Activated T-cell treated with anti-CD3 and anti-CD28 coated beads for 4 hours (primary cell): Measurements from ENCODE around the gene ELOF1.
"Not testable (repeated sequence)": the region's sequence is repeated elsewhere in the genome, so short reads cannot be mapped to it uniquely, and the experiment has no call there.

ENCODE experiments used
- DNase-seq: peaks from one replicate; pipeline ENCODE4 v3.0.0-alpha.2; 2020

ELOF1 gene

DNA sequence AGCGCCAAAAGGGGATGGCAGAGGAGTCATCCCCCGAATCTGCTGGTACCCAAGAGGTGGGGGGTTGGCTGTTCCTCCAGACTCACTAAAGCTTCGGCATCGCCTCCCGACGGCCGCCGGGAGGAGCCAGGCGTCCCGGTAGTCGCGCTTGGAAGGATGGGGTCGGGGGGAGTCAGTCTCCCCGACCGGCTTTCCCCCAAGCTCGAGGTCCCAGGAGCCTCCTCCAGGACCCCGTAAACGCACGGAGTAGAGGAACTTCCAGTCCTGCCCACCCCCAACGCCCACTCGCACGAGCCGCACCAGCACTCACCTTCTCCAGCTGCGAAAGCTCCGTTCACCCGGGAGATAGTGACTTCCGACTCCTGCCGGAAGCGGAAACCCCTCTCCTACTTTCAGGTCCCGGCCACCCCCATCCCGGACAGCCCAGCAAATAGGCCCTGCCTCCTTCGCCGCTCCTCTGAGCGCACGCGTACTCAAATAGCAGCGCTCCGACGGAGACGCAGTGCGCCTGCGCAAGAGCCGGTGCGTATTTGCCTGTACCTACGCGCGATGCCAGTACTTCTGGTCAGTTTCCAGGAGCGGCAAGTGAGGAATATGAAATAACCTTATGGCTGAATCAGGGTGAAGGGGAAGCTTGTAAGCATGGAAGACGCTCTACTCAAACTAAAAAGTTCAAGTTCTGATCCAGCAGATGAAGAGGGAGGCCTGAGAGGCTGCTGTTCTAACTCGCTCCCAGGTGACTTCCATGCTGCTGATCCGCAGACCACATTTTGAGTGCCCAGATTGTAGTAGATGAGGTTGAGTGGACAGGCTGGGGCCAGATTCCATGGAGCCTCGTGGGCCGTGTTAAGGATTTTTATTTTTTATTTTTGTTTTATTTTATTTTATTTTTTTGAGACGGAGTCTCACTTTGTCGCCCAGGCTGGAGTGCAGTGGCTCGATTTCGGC lies at the start of gene ELOF1:
Gene ELOF1, minus strand, starts transcription at position 350 of the 948 bp plus-strand sequence. CDS start 4,883 bp downstream, outside the sequence.
- peak; percentile 92 for DNase-seq

DNA sequence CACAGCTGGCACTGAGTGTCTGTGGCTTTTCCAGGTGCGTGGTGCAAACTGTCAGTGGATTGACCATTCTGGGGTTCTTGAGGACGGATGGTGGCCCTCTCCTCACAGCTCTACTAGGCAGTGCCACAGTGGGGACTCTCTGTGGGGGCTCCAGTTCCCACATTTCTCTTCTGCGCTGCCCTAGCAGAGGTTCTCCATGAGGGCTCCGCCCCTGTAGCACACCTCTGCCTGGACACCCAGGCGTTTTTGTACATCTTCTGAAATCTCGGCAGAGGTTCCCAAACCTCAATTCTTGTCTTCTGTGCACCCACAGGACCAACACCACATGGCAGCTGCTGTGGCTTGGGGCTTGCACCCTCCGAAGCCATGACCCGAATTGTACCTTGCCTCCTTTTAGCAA lies 47.5 kb upstream of the ELOF1 start:
- DNase-seq: no peak

DNA sequence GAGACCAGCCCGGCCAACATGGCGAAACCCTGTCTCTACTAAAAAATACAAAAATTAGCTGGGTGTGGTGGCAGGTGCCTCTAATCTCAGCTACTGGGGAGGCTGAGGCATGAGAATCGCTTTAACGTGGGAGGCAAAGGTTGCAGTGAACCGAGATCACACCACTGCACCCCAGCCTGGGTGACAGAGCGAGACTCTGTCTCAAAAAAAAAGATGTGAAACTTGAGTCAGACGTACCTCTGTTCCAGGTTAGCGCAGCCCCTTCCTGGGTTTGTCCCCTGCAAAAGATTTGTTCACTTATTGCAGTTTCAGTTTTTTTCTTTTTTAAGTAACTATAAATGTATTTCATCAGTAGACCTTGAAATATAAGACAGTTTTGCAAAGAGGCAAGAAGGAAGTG lies 40.7 kb upstream of the ELOF1 start:
- DNase-seq: not testable (repeated sequence)

DNA sequence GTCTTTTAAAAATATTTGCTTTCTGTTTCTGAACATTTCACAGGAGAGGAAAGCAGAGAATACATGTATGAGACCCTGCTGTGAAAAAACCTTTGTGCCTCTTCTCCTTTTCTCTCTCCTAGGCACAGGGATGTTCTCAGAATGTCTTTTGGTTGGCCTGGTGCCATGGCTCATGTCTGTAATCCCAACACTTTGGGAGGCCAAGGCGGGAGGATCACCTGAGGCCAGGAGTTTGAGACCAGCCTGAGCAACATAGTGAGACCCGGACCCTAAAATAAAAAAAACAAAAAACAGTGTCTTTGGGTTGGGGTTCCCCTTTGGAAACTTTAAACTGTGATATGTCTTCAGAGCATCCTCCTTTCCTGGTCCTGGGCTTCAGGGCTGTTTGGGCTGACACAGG lies 39.7 kb upstream of the ELOF1 start:
- DNase-seq: no peak

DNA sequence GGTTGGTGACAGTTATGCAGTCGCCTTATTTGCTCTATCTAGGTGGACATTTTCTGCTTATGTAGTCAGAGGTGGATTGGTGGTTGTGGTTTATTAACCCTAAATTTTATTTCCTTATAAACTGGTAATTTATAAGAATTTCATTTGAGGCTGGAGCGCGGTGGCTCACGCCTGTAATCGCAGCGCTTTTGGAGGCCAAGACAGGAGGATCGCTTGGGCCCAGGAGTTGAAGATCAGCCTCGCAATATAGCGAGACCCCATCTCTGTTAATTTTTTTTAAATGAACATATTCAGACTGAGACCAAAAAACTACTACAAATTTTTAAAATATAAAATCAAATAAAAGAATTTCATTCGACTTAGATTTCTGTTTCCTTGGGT lies 39.1 kb upstream of the ELOF1 start:
- DNase-seq: no peak

DNA sequence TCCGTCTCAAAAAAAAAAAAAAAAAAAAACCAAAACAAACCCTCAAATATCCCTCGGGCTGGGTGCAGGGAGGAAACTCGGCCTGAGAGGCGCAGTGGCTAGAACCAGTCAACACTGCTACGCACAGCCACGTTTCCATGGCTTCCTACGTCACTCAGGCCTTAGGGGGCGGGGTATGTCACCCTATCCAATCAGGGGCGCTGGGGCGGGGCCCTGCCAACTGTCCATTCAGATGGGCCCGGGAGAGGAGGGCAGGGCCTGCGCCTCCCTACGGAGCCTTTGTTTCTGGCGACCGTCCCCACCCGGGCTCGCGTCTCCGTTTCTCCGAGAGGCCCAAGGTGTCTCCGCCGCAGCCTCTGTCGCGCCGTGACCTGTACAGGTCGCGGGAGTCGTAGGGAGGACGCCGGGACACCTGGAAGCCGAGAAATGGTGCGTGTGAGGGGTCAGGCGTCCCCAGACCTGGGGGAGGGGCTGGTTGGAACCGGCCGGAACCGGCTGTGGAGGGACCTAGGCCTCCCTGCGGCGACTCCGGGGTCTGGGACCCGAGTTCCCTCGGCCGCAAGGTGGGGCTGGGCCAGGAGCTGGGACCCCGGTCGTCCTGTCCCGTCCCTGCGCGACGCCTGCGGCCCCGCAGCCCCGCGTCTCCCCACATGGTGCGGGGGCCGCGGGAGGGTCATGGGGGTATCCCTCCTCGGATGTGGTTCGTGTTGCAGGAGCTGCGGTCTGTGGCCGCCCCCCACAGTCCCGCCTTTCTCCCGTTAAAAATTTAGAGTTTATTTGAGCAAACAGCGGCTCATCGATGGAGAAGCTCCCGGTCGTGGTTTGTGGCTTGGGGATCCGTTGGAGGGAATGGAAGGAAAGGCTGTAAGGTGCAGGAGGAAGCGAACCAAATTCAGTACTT lies 38.4 kb upstream of the ELOF1 start, which contains the start of gene ZNF627:
Gene ZNF627, plus strand, starts transcription at position 282 of the 901 bp plus-strand sequence. Its CDS starts 145 bp downstream, at position 427.
- peak; percentile 96 for DNase-seq

DNA sequence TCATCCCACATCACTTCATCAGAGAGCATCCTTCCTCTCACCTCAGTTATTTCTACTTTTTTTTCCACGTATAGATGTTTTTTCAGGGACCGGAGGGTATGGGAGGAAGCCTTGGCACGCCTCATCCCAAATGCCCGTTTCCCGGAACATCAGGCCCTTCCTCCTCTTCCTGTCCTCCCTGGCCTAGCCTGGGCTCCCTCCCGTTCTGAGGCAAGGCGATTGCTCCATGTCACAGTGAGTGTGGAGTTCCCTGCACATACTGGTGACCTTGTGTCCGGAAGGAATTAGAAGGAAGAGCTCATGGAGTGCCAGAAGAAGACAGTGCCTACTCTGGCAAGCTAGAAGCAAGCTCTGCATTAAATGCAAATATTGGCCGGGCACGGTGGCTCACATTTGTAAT lies 37.1 kb upstream of the ELOF1 start:
- no peak for DNase-seq

DNA sequence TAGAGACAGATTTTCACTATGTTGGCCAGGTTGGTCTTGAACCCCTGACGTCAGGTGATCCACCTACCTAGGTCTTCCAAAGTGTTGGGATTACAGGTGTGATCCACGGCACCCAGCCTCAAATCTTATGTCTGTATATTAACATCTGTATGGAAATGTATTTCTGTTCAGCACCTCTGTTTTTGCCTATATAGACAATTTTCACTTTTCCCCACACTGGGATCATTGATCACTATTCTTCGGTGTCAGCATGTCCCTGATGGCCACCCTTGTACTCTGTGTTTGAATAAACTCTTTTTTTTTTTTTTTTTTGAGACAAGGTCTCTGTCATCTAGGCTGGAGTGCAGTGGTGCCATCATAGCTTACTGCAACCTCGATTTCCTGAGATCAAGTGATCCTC lies 35.1 kb upstream of the ELOF1 start:
- no peak for DNase-seq

DNA sequence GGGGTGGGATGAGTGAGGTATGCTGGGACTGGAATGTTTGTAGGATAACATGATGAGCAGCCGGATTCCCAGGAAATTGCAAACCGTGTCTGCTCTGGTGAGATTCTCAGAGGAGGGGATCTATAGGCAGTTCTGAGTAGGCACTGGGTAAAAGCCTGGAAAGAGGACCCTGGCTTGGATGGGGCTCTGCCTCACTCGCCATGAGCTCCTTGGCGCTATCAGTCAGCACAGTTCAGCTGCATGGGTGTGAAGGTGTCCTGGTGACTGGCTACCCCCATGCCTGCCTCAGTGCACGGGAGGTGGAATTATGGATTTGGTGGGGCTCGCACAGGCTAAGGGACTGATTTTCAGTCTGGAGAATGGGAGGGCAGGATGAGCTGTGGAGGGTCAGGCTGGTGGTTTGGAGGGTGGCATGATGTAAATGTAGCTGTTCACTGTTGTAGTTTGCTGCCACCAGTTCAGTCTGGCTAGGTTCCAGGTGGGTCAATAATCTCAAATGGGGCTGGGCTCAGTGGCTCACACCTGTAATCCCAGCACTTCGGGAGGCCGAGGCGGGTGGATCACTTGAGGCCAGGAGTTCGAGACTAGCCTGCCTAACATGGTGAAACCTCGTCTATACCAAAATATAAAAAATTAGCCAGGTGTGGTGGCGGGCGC lies 29.1 kb upstream of the ELOF1 start:
- no peak for DNase-seq

DNA sequence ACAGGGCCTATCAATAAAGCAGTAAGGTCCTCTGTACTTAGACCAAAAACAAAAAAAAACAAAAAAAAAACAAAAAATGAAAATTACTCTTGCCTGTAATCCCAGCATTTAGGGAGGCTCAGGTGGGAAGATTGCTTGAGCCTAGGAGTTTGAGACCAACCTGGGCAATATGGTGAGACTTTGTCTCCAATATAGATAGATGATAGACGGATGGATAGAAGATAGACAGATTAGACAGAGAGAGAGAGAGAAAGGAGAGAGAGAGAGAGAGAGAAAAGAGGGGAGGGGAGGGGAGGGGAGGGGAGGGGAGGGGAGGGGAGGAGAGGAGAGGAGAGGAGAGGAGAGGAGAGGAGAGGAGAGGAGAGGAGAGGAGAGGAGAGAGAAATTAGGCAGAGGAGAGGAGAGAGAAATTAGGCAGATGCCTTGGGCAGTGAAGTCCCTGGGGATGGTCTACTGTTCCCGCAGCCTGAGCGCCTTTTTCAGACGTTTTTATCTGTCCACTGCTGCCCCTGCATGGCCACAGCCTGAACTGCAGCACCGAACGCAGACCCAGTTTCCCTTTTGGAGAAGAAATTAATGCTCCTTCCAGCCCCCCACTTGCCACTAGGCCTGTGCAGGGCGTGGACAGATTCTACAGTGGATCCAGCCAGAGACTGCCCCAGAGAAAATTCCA lies 28.4 kb upstream of the ELOF1 start:
- peak; percentile 68 for DNase-seq

DNA sequence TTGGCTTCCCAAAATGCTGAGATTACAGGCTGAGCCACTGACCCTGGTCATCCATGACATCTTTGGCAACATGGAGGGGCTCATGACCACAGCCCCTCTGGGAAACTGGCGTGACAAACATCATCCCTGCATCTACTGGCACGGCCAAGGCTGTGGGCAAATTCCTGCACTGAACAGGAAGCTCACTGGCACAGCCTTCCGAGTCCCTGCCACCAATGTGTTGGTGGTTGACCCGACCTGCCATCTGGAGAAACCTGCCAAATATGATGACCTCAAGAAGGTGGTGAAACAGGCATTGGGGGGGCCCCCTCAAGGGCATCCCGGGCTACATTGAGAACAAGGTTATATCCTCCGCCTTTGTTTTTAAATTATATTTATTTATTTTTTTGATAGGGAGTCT lies 27.3 kb upstream of the ELOF1 start:
- DNase-seq: no peak

DNA sequence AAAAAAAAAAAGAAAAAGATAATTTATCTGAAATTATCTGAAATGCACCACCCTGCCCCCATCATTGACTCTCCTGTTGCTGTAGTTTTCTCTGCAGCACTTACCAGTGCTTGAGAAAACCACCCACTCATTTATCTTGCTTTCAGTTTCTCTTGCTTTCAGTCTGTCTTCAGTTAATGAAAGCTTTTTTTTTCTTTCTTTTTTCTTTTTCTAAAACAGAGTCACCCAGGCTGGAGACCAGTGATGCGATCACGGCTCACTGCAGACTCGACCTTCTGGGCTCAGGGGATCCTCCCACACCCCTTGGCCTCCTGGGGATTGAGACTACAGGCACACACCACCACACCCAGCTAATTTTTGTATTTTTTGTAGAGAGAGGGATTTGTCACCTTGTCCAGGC lies 22.7 kb upstream of the ELOF1 start:
- DNase-seq: no peak

DNA sequence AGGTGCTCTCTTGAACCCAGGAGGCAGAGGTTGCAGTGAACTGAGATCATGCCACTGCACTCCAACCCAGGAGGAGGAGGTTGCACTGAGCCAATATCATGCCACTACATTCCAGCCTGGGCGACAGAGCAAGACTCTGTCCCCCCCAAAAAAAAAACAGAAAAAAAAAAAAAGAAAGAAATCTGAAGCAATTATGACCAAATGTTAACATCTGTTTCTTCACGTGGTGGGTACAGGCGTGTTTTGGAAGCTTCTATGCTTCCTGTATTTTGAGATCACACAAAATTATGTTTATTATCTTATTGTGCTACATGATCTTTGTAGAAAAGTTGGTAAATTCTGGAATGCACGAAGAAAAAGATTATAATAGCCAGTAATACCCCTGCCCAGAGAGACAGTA lies 21.1 kb upstream of the ELOF1 start:
- DNase-seq: no peak

DNA sequence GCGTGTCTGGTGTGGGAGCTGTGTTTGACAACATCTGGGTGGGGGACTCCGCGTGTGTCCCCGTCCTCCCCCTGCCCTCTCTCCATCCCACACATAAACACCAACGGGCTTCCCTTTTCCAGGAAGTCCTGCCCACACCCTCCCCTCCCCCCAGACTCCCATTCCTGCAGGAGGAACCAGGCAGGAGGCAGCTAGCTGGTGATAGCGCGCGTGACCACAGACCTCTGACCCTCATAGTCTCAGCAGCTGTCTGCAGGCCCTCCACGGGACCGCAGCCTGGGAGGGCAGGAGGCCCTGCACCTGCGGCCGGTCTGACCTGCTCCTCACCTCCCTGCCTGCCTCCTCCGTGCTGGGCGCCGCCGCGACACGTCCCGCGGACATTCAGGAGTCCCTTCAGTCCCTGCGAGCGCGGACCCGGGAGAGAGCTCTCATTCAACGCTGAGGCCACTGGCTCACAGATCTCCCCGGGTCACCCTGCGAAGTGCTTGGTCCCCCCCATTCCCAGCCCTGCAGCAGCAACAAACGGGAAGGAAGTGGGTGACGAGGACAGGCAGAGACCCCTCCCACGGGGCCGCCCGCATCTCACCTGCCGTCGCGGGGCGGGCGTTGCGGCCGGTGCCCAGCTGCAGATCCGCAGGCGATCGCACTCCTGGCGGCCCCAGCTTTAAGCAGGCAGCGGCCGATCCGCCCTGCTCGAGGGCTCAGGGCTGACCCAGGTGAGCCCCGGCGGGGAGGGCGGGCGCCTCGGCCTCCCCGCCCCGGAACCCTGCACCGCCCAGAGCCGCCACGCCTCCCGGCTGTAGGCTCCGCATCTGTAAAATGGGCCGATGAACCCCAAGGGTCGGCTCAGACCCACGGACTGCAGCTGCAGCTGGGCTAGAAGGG lies 19.5 kb upstream of the ELOF1 start:
- DNase-seq: no peak

DNA sequence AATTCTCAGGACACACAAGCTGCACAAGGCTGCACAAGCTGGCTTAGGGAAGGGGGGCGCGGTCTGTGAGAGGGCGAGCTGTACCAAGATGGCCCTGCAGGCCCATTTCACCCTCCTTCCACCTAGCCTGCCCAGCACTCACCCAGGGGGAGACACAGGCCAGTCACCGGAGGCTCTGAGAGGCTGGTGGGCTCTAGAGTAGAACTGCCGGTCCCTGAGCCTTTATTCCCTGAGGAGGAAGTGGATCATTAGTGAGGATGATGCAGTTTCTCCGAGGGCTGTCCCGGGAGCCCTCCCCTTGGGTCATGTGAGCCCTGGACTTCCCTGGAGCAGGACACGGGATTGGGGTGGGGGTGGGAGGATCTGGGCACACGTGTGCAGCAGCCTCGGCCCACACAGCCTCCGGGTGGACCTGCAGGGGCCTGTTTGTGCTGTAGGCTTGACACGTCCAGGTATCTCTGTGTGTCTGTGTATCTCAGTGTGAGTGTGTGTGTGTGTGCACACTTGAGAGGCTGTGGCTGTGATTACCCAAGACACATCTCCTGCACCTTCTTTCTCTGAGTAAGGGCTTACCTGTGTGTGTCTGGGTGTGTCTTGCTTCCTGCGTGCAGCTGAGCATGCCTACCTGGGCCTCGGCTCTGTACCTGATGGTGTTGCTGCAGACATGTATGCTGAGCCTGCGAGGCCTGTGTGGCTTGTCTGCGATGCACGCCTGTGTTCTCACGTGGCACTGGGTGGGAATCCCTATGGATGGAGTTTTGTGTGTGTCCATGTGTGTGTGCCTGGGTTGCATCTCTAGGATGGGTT lies 18.6 kb upstream of the ELOF1 start, which contains the start of gene ACP5:
Gene ACP5, minus strand, starts transcription at position 195 of the 807 bp plus-strand sequence. CDS start 328 bp downstream, outside the sequence.
- no peak for DNase-seq

DNA sequence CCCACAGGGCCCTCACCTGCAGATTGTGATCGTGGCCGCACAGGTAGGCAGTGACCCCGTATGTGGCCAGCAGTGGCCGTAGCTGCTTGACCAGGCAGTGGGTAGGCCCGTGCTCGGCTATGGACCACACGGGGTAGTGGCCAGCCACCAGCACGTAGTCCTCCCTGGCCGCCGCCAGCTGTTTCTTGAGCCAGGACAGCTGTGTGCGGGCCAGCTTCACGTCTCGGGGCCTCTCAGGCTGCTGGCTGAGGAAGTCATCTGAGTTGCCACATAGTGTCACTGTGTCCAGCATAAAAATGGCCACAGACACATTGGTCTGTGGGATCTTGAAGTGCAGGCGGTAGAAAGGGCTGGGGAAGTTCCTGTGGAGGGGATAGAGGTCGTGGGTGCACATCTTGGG lies 17.2 kb upstream of the ELOF1 start:
- DNase-seq: no peak

DNA sequence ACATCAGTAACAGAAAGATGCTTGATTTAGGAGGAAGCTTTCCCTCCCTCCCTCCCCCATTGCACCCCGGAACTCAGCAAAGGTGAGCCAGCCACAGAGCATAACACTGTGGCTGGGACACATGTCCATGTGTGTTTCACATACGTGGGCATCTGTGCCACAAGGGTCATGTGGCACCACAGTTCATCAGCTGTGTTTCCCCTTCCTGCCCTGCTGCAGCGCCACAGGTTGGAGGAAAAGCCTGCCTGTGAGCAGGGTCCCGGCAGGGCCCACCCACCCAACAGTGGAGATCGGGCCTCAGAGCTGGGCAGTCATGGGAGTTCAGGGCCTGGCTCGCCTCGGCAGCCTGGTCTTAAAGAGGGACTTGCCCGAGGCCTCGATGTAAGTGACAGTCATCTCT lies 15.7 kb upstream of the ELOF1 start:
- no peak for DNase-seq

DNA sequence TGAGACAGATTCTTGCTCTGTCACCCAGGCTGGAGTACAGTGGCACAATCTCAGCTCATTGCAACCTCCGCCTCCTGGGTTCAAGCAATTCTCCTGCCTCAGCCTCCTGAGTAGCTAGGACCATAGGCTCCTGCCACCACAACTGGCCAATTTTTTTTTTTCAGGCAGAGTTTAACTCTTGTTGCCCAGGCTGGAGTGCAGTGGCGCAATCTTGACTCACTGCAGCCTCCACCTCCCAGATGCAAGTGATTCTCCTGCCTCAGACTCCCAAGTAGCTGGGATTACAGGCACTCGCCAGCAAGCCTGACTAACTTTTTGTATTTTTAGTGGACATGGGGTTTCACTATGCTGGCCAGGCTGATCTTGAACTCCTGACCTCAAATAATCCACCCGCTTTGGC lies 14.7 kb upstream of the ELOF1 start:
- DNase-seq: not testable (repeated sequence)

DNA sequence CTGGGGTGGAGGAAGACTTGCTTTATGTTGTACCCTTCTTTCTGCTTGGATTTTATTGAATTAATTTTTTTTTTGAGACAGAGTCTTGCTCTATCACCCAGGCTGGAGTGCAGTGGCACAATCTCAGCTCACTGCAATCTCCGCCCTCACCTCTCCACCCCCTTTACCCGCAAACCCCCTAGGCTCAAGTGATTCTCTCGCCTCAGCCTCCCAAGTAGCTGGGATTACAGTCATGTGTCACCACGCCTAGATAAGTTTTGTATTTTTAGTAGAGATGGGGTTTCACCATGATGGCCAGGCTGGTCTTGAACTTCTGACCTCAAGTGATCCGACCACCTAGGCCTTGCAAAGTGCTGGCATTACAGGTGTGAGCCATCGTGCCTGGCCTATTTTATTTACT lies 14.3 kb upstream of the ELOF1 start:
- not testable (repeated sequence) for DNase-seq

DNA sequence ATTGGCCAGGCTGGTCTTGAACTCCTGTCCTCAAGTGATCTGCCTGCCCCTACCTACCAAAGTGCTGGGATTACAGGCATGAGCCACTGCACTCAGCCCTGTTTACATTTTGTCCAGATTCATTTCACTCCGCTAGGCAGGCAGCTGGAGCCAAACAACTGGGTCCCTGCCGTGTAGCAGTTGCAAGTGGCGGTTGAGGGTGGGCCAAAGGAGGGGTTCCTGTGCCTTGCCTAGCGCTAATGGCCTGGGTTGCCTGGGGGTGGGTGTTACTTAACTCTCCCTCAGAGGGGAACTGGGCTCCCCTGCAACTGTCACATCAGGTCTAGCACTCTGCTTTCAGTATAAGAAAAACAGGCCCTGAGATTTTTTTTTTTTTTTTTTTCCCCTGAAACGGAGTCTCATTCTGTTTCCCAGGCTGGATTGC lies 11.0 kb upstream of the ELOF1 start:
- no peak for DNase-seq
